NCI-H2107 treated with DMSO at 0.1 percent for 48 hours (cell line): ENCODE measurements around the gene ZNF532.

Source experiments
- DNase-seq: peaks from one replicate; lab custom pipeline; 2025; ENCODE audit not compliant: unreplicated experiment; lab: John Stamatoyannopoulos, UW

The ZNF532 gene

DNA sequence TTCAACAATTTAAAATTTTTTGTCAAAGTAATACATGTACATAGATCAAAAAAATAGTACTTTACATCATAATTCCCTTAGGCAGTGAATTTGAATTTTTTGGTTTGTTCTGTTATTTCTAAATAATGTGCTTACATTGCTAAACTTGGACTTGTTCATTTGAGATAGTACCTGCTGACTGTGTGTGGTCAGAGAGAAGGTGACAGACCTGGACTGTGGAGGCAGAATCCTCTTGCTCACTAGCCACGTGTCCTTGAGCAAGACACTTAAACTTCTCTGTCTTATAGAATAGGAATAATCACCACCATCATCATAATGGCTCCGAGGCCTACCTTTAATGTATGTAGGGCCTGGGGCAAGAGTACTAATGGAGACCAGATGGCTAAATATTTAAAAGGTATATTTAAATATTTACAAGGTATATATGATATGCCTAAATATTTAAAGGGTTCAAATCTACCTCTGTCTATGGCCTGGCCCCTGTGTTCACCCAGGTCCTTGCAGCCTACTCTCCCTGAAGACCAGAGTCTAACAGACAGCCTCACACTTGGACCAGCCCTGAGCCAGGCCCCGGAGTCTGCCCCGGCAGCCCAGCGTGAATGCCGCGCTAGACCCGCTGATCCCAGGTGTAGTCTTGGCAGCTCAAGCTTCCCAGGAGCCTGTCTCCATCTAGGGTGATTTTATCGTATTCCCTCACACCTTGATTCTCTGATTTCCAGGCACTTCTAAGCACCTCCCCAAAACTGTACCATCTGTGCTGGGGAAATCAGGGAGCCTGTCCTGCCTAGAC is 33.5 kb downstream of the ZNF532 start:
- DNase-seq = peak; percentile 42

DNA sequence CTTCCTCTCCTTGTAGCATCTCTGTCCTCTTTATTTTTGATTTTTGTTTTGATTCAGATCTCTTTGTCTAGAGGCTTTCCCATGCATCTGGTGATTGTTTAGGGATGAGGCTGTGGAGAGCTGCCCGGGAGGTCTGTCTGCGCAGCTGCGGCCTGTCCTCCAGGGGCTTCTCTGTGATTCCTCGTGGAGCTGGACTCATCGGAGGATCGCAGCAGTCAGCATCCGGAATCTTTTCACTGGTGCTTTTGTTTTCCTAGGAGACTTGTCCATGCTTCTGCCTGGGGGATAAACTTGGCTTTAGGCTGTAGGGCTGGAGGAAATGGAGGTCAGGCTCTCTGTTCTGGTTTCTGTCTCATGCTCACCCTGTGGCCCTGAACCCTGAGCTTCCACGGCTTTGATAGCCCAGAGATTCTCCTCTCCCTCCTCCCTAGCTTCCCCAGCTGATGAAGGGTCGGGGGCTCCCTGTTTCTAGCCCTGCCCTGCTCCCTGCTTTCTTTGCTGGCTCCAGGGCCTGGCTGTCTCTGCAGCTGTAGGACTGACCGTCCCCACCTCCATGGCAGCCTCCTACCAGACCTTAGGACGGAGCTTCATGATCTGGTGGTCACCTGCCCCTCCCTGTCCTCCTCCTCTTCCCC is 35.5 kb downstream of the ZNF532 start:
- DNase-seq = no peak

- no peak for DNase-seq
Observed at GRCh38 chr18:58901143-58901542, 36.5 kb downstream of the ZNF532 start.

GRCh38 chr18:58901783-58902182 is 37.1 kb downstream of the ZNF532 start:
- DNase-seq = no peak

GRCh38 chr18:58902961-58903360 is 38.3 kb downstream of the ZNF532 start:
- DNase-seq = no peak

GRCh38 chr18:58903533-58903932 is 38.9 kb downstream of the ZNF532 start:
- DNase-seq = no peak

DNA sequence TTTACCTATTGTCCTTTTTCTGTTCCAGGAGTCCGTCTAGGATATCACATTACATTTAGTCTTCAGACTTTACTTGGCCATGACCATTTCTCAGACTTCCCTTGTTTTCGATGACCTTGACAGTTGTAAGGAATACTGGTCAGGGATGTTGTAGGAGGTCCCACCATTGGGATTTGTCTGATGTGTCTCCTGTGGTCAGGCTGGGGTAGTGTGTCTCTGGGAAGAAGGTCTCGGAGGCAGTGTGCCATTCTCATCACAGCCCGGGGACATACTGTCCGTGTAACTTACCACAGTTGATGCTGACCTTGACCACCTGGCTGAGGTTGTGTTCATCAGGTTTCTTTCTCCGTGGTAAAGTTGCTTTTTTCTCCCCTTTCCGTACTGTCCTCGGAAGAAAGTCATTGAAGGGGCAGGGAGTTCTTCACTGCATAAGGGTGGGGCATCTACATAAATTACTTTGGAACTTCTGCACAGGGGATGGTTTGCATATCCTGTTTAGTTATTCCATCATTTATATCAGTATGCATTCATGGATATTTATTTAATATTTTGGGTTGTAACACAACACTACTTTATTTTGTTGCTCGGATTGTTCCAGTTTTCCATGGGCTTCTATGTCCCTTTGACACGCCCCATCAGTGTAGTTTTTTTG is 41.2 kb downstream of the ZNF532 start:
- DNase-seq = no peak

GRCh38 chr18:58908006-58908405 is 43.3 kb downstream of the ZNF532 start:
- no peak for DNase-seq

DNA sequence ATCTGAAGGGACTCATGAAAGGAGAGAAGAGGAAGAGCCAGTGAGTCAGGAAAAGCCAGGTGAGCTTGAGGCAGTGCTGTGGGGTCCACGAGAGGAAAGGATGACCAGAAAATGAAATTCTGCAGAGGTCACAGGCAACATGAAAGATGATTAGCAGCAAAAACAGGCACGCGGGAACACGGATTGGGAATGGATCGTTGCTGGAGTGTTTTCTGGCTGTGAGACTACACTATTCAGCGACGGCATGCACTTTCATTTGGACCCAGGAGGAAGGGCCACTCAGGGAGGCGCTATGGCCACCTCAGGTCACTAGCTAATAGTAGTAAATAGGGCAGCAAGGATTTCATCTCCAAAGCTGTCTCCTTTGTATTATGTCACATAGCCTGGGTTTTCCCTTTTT is 44.8 kb downstream of the ZNF532 start:
- no peak for DNase-seq

DNA sequence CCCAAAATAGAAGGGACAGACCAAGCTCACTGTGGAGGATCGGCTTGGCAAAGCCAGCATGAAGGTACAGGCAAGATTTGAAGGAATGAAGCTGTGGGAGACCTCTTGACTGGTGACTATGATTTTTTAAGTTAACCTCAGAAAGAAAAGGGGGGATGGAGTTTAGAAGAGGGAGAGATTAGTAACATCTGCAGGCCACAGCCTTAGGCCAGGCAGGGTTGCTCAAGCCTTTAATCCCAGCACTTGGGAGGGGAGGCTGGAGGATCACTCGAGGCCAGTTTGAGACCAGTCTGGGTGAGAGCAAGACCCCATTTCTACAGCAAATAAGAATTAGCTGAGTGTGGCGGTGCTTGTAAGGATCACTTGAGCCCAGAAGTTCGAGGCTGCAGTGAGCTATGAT is 46.6 kb downstream of the ZNF532 start:
- DNase-seq = no peak

DNA sequence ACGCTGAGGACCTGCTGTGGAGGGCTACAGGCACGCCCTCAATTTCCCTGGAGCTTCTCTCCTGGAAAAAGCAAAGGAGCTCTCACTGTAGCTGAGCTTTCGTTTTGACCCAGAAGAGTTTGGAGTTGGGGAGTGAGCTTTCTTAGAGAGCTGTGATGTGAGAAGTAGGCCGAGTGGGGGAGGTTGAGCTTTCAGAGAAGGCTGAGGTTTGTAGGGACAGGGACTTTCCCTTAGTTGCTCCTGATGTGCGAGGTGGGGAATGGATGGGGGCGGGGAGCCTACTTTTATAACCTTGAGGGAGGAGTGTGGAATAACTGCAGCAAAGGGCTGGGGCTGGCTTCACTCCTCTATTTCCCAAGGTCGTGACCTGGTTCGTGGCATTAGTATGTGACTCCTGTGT is 47.1 kb downstream of the ZNF532 start:
- DNase-seq = no peak

- peak; percentile 13 for DNase-seq
Observed at GRCh38 chr18:58915006-58915799, 50.5 kb downstream of the ZNF532 start.

DNA sequence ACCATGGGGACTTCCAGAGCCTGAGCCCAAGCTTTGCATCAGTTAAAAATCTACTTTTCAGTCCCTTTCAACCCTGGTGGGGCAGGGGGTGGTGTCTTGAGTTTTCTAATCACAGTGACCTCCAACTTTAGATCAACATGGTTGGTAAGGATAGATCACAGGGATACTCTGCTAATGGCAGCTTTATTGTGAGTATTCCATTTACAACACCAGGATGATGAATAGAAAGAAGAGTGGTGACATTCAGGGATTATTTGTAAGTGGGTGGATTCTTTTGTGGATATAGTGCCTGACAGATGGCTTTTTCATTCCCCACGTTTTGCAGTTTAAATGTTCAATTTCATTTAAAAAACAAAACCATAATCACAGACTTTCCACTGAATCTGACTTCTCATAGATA is 51.3 kb downstream of the ZNF532 start:
- DNase-seq = no peak

GRCh38 chr18:58919934-58920333 is 55.3 kb downstream of the ZNF532 start:
- DNase-seq = peak; percentile 59

- DNase-seq = no peak
Observed at GRCh38 chr18:58922995-58923394, 58.3 kb downstream of the ZNF532 start.

GRCh38 chr18:58924473-58924872 is 59.8 kb downstream of the ZNF532 start:
- DNase-seq = no peak

DNA sequence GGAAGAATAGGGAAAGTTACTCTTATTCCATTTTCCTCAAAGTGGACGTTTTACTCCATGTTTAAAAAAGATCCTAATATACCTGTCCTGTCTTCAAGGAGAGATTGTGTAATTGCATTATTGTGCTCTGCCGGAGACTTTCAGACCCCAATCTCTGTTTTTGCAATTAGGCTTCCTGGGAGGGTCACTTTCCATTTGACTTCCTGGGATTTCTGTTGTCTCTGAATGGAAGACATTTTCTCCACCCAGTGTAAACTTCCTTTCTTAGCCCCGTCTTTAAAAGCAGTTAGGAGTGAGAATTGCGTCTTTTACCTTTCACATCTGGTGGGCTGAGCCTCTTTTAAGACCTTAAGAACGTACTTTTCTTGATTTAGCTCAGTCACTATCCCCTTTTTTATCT is 63.0 kb downstream of the ZNF532 start:
- no peak for DNase-seq

GRCh38 chr18:58928386-58928785 is 63.7 kb downstream of the ZNF532 start:
- no peak for DNase-seq

DNA sequence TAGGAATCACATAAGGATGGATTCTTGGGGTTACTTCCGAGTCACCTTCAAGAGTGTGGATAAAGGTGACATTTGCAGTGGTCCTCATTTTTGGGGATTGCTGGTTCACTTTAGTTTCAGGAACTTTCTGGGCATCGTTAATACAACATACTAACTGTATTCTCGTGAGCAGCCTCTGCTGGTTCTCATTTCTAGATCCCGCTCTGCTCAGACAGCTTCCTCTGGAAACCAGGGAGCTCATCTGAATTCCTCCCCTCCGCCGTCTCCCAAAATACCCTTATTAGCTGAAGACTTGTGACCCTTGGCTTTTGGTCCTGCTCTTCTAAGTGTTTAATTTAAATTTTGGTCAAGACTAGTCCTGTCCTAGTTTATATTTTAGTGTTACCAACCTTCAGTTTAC is 64.5 kb downstream of the ZNF532 start:
- no peak for DNase-seq

DNA sequence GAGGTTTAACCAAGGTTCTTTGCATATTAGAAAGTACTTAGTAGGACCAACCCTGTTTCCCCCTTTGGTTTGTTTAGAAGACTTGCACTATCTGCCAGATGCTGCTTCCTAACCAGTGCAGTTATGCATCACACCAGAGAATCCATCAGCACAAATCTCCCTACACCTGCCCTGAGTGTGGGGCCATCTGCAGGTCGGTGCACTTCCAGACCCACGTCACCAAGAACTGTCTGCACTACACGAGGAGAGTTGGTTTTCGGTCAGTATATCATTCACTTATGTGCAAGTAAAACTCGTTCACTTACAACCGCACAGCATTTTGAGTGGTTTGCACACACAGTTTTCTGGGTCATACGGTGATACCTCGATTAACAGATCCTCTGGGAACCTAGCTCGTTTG is 69.7 kb downstream of the ZNF532 start:
- DNase-seq = no peak

GRCh38 chr18:58934933-58935577 is 70.4 kb downstream of the ZNF532 start:
- no peak for DNase-seq
